ENCODE results near the gene IKBKG.
"Not testable (repeated sequence)": the region's sequence is repeated elsewhere in the genome, so short reads cannot be mapped to it uniquely, and the experiment has no call there.

IKBKG gene

GRCh38 chrX:154526901-154527675, 20.3 kb upstream of the IKBKG start:
- DNase-seq (ENCODE audit: low spot score), result peak; percentile 69

- no peak for DNase-seq (ENCODE audit: low spot score)
These were observed 18.2 kb upstream of the IKBKG start for GRCh38 chrX:154529206-154529612.

- no peak for DNase-seq (ENCODE audit: low spot score)
These were observed 17.1 kb upstream of the IKBKG start for GRCh38 chrX:154530286-154530685.

- no peak for DNase-seq (ENCODE audit: low spot score)
These were observed 15.8 kb upstream of the IKBKG start for GRCh38 chrX:154531626-154532025.

GRCh38 chrX:154532690-154533089, 14.7 kb upstream of the IKBKG start:
- no peak for DNase-seq (ENCODE audit: low spot score)

- peak; percentile 65 for DNase-seq (ENCODE audit: low spot score)
These were observed 12.7 kb upstream of the IKBKG start for GRCh38 chrX:154534526-154535322.

- no peak for DNase-seq (ENCODE audit: low spot score)
These were observed 11.5 kb upstream of the IKBKG start for GRCh38 chrX:154535892-154536291.

GRCh38 chrX:154539077-154539476, 8.3 kb upstream of the IKBKG start:
- DNase-seq (ENCODE audit: low spot score), result no peak

GRCh38 chrX:154540365-154540764, 7.1 kb upstream of the IKBKG start:
- not testable (repeated sequence) for DNase-seq (ENCODE audit: low spot score)

GRCh38 chrX:154540897-154541535, 6.4 kb upstream of the IKBKG start:
- DNase-seq (ENCODE audit: low spot score), result no peak

GRCh38 chrX:154541589-154541895, 5.9 kb upstream of the IKBKG start:
- no peak for DNase-seq (ENCODE audit: low spot score)

- DNase-seq (ENCODE audit: low spot score), result peak; percentile 72
These were observed 5.3 kb upstream of the IKBKG start for GRCh38 chrX:154541896-154542722.

GRCh38 chrX:154542723-154543424, 4.5 kb upstream of the IKBKG start:
- DNase-seq (ENCODE audit: low spot score), result no peak

- no peak for DNase-seq (ENCODE audit: low spot score)
These were observed 1.6 kb upstream of the IKBKG start for GRCh38 chrX:154545673-154546274.

- DNase-seq (ENCODE audit: low spot score), result peak; percentile 85
These were observed 821 bp upstream of the IKBKG start, which contains the start of gene G6PD for GRCh38 chrX:154546354-154547244. Gene G6PD, minus strand, starts transcription at chrX:154546846. Its CDS starts 691 bp downstream, at chrX:154546155.

GRCh38 chrX:154548028-154548316, 552 bp downstream of the IKBKG start:
- DNase-seq (ENCODE audit: low spot score), result no peak

- DNase-seq (ENCODE audit: low spot score), result no peak
These were observed 2.3 kb downstream of the IKBKG start for GRCh38 chrX:154549766-154550165.

- DNase-seq (ENCODE audit: low spot score), result not testable (repeated sequence)
These were observed 4.8 kb downstream of the IKBKG start for GRCh38 chrX:154552112-154552806.

GRCh38 chrX:154558060-154558690, 10.8 kb downstream of the IKBKG start:
- not testable (repeated sequence) for DNase-seq (ENCODE audit: low spot score)

All from COLO829 (cell line).